ENCODE measurements around the gene NADK.

- TF ChIP-seq CTCF (optimal IDR thresholded peaks at IDR 0.05 in 1 of 3, IDR thresholded peaks at IDR 0.05 in 1 of 3, conservative IDR thresholded peaks at IDR 0.05 in 1 of 3; ENCODE audit: extremely low read depth in 1 of 3, insufficient read depth in 2 of 3, low read length in 3 of 3) (no peak), EZH2 (IDR thresholded peaks at IDR 0.05; ENCODE audit: low read length) (no peak)
These were observed 37.5 kb upstream of the NADK start for GRCh38 chr1:1815606-1816281.
